Retinal pigment epithelial cell (primary cell): Measurements from ENCODE around the gene FSTL1.

Experiments
- DNase-seq: peaks from one replicate; pipeline ENCODE4 v3.0.0-alpha.2; 2010; ENCODE audit warnings: low read depth
- H3K4me3 ChIP-seq: 2 replicates; pipeline ENCODE4 v1.5.1; 2011; ENCODE audit warnings: mild to moderate bottlenecking, low read length, control low read depth, moderate library complexity
- TF ChIP-seq, protein P1 (sequence below): conservative IDR thresholded peaks from 2 replicates; pipeline ENCODE4 v1.5.1; 2011; ENCODE audit warnings: low read depth, low read length, control low read depth, inconsistent platforms

The FSTL1 gene

DNA sequence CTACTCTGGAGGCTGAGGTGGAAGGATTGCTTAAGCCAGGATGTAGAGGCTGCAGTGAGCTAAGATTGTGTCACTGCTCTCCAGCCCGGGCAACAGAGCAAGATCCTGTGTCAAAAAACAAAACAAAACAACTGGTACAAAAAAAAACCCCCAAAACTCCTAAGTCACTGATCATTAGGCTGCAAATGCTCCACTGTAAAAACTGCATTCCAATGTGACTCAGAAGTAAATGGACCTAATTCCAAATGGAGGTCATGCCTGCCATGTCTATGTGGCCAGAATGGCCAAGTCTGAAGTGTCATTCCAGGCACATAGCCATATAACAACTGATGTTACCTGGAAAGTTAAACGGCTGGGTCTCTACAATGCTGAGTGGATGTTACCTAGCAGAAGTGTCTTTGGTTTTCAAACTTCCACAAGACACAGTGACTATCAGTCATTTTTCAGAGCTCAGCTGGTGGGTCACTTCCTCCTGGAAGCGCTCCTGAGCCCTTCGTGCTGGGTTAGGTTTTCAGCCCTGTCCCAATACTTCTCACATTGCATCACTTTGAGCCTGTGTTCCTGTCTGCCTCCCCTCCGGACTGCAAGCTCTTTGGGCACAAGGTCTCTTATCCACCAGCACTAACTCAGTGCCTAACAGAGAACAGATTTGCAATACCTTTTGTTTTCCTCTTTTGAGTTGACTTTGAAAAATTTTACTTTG is 10.6 kb downstream of the FSTL1 start:
- no peak overlapping the region for H3K4me3 ChIP-seq
- no peak for DNase-seq
- TF ChIP-seq, protein P1, sequence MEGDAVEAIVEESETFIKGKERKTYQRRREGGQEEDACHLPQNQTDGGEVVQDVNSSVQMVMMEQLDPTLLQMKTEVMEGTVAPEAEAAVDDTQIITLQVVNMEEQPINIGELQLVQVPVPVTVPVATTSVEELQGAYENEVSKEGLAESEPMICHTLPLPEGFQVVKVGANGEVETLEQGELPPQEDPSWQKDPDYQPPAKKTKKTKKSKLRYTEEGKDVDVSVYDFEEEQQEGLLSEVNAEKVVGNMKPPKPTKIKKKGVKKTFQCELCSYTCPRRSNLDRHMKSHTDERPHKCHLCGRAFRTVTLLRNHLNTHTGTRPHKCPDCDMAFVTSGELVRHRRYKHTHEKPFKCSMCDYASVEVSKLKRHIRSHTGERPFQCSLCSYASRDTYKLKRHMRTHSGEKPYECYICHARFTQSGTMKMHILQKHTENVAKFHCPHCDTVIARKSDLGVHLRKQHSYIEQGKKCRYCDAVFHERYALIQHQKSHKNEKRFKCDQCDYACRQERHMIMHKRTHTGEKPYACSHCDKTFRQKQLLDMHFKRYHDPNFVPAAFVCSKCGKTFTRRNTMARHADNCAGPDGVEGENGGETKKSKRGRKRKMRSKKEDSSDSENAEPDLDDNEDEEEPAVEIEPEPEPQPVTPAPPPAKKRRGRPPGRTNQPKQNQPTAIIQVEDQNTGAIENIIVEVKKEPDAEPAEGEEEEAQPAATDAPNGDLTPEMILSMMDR: no peak

DNA sequence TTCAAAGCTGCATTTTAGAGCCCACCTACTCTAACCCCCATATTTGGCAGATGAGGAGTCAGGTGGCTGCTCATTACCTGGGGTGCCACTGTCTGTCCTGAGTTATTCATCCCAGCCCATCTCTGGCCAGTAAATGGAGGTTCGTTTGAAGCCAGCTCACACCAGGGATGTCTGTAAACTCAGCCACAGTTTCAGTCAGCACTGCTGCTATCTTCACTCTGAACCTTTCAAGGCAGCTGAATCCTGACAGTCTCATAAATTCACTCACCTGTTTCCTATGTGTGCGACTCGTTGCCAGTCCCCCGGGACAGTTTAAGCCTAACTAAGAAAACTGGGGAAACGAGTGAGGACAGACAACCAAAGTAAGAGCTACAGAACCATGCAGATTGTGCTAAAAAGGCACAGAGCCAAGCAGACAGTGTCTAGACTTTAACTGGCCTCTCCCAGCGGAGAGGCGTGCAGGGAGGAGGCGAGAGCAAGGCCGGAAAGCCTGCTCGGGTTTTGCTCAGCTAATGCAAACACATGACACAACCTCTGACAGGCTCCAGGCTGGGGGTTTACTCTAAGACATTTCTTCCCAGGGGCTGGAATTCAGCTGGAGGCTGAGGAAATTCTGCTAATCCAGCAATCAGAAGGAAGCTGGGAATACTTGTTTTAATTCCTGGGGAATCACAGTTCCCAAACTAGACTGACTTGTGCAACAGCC is 12.0 kb downstream of the FSTL1 start:
- peak; percentile 95 for DNase-seq
- TF ChIP-seq, protein P1: no peak
- no peak overlapping the region for H3K4me3 ChIP-seq

- no peak for DNase-seq
- TF ChIP-seq, protein P1: no peak
- H3K4me3 ChIP-seq: no peak overlapping the region
Measured at GRCh38 chr3:120438216-120438615, 12.6 kb downstream of the FSTL1 start.

DNA sequence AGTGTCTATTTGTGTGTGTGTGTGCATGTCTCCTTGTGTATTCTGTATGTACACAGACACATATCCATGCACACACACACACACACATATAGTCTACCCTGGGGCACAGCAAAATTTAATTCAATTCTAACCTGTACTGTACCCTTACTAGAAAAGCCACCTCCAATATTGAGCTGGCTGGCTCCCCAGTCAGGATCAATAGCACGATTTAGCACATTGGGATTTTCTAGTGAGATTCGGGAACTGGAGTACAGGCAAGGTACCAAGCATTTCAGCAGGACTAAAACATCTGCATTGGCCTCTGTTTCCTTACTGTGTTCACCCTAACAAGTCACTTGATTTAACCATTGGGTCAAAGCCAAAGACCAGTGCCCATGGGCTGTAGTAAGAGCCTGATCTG is 13.2 kb downstream of the FSTL1 start:
- TF ChIP-seq, protein P1: no peak
- DNase-seq: no peak
- H3K4me3 ChIP-seq: no peak overlapping the region

GRCh38 chr3:120436523-120437050 is 14.2 kb downstream of the FSTL1 start:
- no peak overlapping the region for H3K4me3 ChIP-seq
- DNase-seq: no peak
- TF ChIP-seq, protein P1: no peak

DNA sequence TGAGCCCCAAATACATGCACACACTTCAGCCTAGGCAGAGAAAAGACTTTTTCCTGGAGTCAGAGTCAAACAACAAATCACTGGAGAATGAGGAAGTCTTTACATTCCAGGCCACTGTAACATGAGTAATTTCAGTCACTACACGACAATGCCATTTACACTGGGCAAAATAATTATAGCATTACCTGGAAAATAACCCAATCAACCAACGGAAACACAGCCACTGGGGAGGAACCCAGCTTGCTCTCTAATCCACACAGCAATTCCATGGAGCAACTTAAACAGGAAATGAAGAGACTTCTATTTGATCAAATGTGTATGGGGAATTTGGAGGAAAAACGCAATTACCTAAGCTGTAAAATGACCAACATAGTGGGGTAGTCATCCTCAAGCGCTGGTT is 15.2 kb downstream of the FSTL1 start:
- DNase-seq: peak; percentile 84
- TF ChIP-seq, protein P1: no peak
- no peak overlapping the region for H3K4me3 ChIP-seq
